GM21529 (cell line): ENCODE data around the gene ADAMTS19.
"Not testable (repeated sequence)": the region's sequence is repeated elsewhere in the genome, so short reads cannot be mapped to it uniquely, and the experiment has no call there.

Experiments used
- ATAC-seq: cut with Tn5 transposase; IDR thresholded peaks from one replicate; pipeline ENCODE4 v1.9.1; 2021; ENCODE audit not compliant: unreplicated experiment

ADAMTS19 gene

GRCh38 chr5:129591508-129592160 lies 131.5 kb downstream of the ADAMTS19 start:
- ATAC-seq: no peak

- no peak for ATAC-seq
Observed at GRCh38 chr5:129593525-129593924, 133.4 kb downstream of the ADAMTS19 start.

- ATAC-seq: no peak
Observed at GRCh38 chr5:129601576-129601975, 141.5 kb downstream of the ADAMTS19 start.

- ATAC-seq: no peak
Observed at GRCh38 chr5:129608350-129608749, 148.3 kb downstream of the ADAMTS19 start.

- no peak for ATAC-seq
Observed at GRCh38 chr5:129609710-129610109, 149.6 kb downstream of the ADAMTS19 start.

- ATAC-seq: no peak
Observed at GRCh38 chr5:129616517-129616916, 156.4 kb downstream of the ADAMTS19 start.

- no peak for ATAC-seq
Observed at GRCh38 chr5:129617206-129617605, 157.1 kb downstream of the ADAMTS19 start.

- no peak for ATAC-seq
Observed at GRCh38 chr5:129619782-129620181, 159.7 kb downstream of the ADAMTS19 start.

GRCh38 chr5:129622531-129622930 lies 162.4 kb downstream of the ADAMTS19 start:
- no peak for ATAC-seq

- no peak for ATAC-seq
Observed at GRCh38 chr5:129629575-129629974, 169.5 kb downstream of the ADAMTS19 start.

GRCh38 chr5:129630101-129630500 lies 170.0 kb downstream of the ADAMTS19 start:
- no peak for ATAC-seq

GRCh38 chr5:129631961-129632360 lies 171.9 kb downstream of the ADAMTS19 start:
- no peak for ATAC-seq

- ATAC-seq: not testable (repeated sequence)
Observed at GRCh38 chr5:129637501-129637900, 177.4 kb downstream of the ADAMTS19 start.

GRCh38 chr5:129639331-129639730 lies 179.2 kb downstream of the ADAMTS19 start:
- ATAC-seq: no peak

- ATAC-seq: no peak
Observed at GRCh38 chr5:129652349-129653056, 192.4 kb downstream of the ADAMTS19 start.

- no peak for ATAC-seq
Observed at GRCh38 chr5:129653057-129653375, 192.9 kb downstream of the ADAMTS19 start.

- ATAC-seq: no peak
Observed at GRCh38 chr5:129653442-129653841, 193.3 kb downstream of the ADAMTS19 start.

GRCh38 chr5:129656952-129657351 lies 196.9 kb downstream of the ADAMTS19 start:
- no peak for ATAC-seq

GRCh38 chr5:129658801-129659200 lies 198.7 kb downstream of the ADAMTS19 start:
- no peak for ATAC-seq

GRCh38 chr5:129661366-129662035 lies 201.4 kb downstream of the ADAMTS19 start:
- ATAC-seq: no peak

- ATAC-seq: peak; percentile 81
Observed at GRCh38 chr5:129664336-129664937, 204.3 kb downstream of the ADAMTS19 start.
